DMS153 (cell line): Measurements from ENCODE around the gene RRBP1.

Experiments
- DNase-seq: peaks from one replicate; lab custom pipeline; 2025; lab: John Stamatoyannopoulos, UW

The RRBP1 gene

GRCh38 chr20:17571153-17571527, 110.9 kb downstream of the RRBP1 start:
- no peak for DNase-seq

GRCh38 chr20:17570347-17571152, 111.5 kb downstream of the RRBP1 start:
- DNase-seq, result peak; percentile 18

GRCh38 chr20:17569616-17570346, 112.3 kb downstream of the RRBP1 start, which contains the start of gene DSTN:
DSTN (plus strand) TSS chr20:17570075; CDS start chr20:17570209, 134 bp downstream.
- peak; percentile 80 for DNase-seq

- peak; percentile 65 for DNase-seq
These were observed 113.0 kb downstream of the RRBP1 start for GRCh38 chr20:17568972-17569521.

- DNase-seq, result no peak
These were observed 113.8 kb downstream of the RRBP1 start for GRCh38 chr20:17568045-17568788.

GRCh38 chr20:17566345-17566744, 115.7 kb downstream of the RRBP1 start:
- no peak for DNase-seq

- DNase-seq, result no peak
These were observed 116.7 kb downstream of the RRBP1 start for GRCh38 chr20:17565169-17565845.
